ENCODE results near the gene FOSL1. TPM values are rescaled to one million over a fixed set of nuclear protein-coding genes. Genes with fewer than 3 reads are reported as not detected.
A peak's percentile ranks its signal among the peaks of the same experiment; 100 is the strongest.

The FOSL1 gene
- total and polyA plus RNA-seq, 2 of the 13 experiments (the other 11 are each of a cell fraction or from before 2014, with no cell fraction given), result 4.0 to 4.1 TPM

- TF ChIP-seq ZNF205 (CRISPR knock-in tag; IDR thresholded peaks at IDR 0.05), result peak; percentile 52; the same call in 1 of the 2 replicates
- TF ChIP-seq RBAK (CRISPR knock-in tag; IDR thresholded peaks at IDR 0.05), result no peak
- peak; percentile 79 for TF ChIP-seq BORCS8-MEF2B (CRISPR knock-in tag; IDR thresholded peaks at IDR 0.05)
- TF ChIP-seq GATA4 (IDR thresholded peaks at IDR 0.05; ENCODE audit: borderline replicate concordance, low read depth), result no peak
- peak; percentile 87 for TF ChIP-seq GABPB1 (CRISPR knock-in tag; IDR thresholded peaks at IDR 0.05)
- TF ChIP-seq E2F1 (CRISPR knock-in tag; IDR thresholded peaks at IDR 0.05), result peak; percentile 36; the same call in 1 of the 2 replicates
- TF ChIP-seq ZZZ3 (CRISPR knock-in tag; IDR thresholded peaks at IDR 0.05; ENCODE audit: borderline replicate concordance), result 0 out of 2 replicates have a peak, but pooled peaks have one; percentile 48
- TF ChIP-seq ZNF3 (CRISPR knock-in tag; IDR thresholded peaks at IDR 0.05), result 0 out of 2 replicates have a peak, but pooled peaks have one; percentile 25
- no peak for TF ChIP-seq ARHGAP35 (CRISPR knock-in tag; IDR thresholded peaks at IDR 0.05; ENCODE audit: borderline replicate concordance)
- TF ChIP-seq ELF3 (CRISPR knock-in tag; IDR thresholded peaks at IDR 0.05), result peak; percentile 77
- TF ChIP-seq PATZ1 (CRISPR knock-in tag; IDR thresholded peaks at IDR 0.05), result peak; percentile 95
- no peak for TF ChIP-seq NR2F6 (IDR thresholded peaks at IDR 0.05)
- peak; percentile 68 for TF ChIP-seq NR2F6 (CRISPR knock-in tag; IDR thresholded peaks at IDR 0.05)
- TF ChIP-seq ZNF672 (CRISPR knock-in tag; IDR thresholded peaks at IDR 0.05), result no peak
- 0 out of 2 replicates have a peak, but pooled peaks have one; percentile 12 for TF ChIP-seq TIGD3 (CRISPR knock-in tag; IDR thresholded peaks at IDR 0.05; ENCODE audit: borderline replicate concordance)
- TF ChIP-seq MEIS2 (CRISPR knock-in tag; IDR thresholded peaks at IDR 0.05), result peak; percentile 71; the same call in 1 of the 2 replicates
- TF ChIP-seq ZNF629 (CRISPR knock-in tag; conservative IDR thresholded peaks at IDR 0.05), result no peak
- TF ChIP-seq SMAD9 (CRISPR knock-in tag; IDR thresholded peaks at IDR 0.05), result no peak; the same call in 1 of the 2 replicates
- no peak for TF ChIP-seq ATF6 (CRISPR knock-in tag; conservative IDR thresholded peaks at IDR 0.05)
- peak; percentile 62; the same call in 1 of the 2 replicates for TF ChIP-seq KDM5B (CRISPR knock-in tag; IDR thresholded peaks at IDR 0.05; ENCODE audit: borderline replicate concordance)
- 0 out of 2 replicates have a peak, but pooled peaks have one; percentile 61 for TF ChIP-seq ZNF83 (CRISPR knock-in tag; IDR thresholded peaks at IDR 0.05; ENCODE audit: borderline replicate concordance)
Observed at GRCh38 chr11:65919141-65919572, 19.0 kb upstream of the FOSL1 start, which contains the start of gene DRAP1 (continued).
